ENCODE results near the gene SLC12A4.
A peak's percentile ranks its signal among the peaks of the same experiment; 100 is the strongest.
"Not testable (repeated sequence)": the region's sequence is repeated elsewhere in the genome, so short reads cannot be mapped to it uniquely, and the experiment has no call there.

Gene SLC12A4

GRCh38 chr16:67987460-67988160, 19.2 kb upstream of the SLC12A4 start:
- no peak for DNase-seq

DNA sequence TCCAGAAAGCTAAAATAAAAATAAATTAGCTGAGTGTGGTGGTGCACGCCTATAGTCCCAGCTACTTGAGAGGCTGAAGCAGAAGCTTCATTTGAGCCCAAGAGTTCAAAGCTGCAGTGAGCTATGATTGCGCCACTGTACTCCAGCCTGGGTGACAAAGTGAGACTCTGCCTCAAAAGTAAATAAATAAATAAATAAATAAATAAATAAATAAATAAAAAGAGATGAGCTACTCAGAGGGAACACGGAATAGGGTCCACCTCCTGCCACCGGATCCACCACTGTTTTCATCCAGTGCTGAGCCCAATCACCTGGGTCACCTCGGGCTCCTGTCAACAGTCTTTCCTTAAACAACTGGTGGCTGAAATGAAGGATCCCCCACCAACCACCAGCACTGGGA, 18.5 kb upstream of the SLC12A4 start:
- DNase-seq: no peak

DNA sequence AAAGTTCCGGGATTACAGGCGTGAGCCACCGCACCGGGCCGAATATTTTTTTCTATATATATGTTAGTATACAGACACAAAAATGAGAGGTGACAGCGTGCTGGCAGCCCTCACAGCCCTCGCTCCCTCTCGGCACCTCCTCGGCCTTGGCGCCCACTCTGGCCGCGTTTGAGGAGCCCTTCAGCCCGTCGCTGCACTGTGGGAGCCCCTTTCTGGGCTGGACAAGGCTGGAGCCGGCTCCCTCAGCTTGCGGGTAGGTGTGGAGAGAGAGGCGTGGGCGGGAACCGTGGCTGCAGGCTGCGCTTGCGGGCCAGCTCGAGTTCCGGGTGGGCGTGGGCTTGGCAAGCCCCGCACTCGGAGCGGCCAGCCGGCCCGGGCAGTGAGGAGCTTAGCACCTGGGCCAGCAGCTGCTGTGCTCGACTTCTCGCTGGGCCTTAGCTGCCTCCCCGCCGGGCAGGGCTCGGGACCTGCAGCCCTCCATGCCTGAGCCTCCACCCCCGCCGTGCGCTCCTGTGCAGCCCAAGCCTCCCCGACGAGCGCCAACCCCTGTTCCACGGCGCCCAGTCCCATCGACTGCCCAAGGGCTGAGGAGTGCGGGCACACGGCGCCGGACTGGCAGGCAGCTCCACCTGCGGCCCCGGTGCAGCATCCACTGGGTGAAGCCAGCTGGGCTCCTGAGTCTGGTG, 13.7 kb upstream of the SLC12A4 start:
- DNase-seq: no peak

DNA sequence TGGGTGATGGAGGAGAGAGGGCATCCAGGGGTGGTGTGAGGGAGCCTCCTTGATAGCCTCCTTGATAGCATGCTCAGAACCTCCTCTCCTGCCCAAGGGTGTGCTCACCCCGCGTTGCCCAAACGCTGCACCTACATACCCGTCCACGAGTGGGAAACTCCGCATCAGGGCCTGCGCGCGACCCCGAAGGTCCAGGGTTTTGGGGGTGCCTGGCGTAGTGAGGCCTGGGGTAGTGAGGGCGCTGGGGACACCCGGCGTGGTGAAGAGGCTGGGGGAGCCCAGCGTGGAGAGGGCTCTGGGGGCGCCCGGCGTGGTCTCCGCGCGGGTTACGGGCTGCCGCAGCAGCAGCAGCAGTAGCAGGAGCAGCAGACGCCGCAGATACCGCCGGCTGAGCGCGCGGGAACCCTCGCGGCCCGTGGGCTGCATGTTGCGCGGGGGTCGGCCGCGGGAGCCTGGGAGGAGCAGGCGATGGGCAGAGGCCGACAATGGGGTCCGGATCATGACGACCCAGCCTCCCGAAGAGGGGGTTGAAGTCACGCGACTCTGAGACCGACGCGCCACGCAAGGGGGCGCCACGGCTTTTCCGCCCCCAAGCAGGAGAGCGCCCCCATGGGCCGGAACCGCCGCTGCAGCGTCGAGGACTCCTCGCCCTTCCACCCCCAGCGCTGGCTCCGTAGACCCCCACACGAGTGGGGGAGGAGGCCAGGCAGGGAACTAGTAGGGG, 11.7 kb upstream of the SLC12A4 start, which contains the start of gene DPEP3:
TSS of gene DPEP3 (minus strand) at position 545 of the 724 bp plus-strand sequence. CDS start at position 426, 119 bp downstream.
- no peak for DNase-seq

GRCh38 chr16:67977469-67978227, 9.2 kb upstream of the SLC12A4 start:
- no peak for DNase-seq

- no peak for DNase-seq
Observed at GRCh38 chr16:67977005-67977404, 8.6 kb upstream of the SLC12A4 start.

GRCh38 chr16:67976205-67976604, 7.8 kb upstream of the SLC12A4 start:
- no peak for DNase-seq

- DNase-seq: no peak
Observed at GRCh38 chr16:67975321-67976105, 7.1 kb upstream of the SLC12A4 start.

DNA sequence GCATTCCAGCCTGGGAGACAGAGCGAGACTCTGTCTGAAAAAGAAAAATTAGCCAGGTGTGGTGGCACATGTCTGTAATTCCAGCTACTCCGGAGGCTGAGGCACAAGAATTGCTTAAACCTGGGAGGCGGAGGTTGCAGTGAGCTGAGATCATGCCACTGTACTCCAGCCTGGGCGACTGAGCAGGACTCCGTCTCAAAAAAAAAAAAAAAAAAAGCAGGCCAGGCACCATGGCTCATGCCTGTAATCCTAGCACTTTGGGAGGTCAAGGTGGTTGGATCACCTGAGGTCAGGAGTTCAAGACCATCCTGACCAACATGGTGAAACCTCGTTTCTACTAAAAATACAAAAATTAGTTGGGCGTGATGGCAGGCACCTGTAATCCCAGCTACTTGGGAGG, 3.8 kb upstream of the SLC12A4 start:
- DNase-seq: not testable (repeated sequence)

DNA sequence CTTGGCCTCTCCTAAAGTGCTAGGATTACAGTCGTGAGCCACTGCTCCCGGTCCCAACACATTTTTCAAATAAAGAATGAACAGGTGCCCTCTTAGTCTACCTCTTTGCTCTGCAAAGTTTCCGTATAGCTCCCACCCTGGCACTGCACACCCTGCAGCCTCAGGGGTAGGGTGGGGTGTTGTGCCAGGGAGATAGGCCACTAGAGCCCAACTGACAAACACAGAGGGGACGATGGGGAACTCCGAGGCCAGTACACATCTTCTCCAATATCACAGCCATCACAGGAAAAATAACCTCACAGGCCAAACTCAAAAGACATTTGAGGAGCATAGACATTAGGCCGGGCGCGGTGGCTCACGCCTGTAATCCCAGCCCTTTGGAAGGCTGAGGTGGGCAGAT, 2.7 kb upstream of the SLC12A4 start:
- no peak for DNase-seq

GRCh38 chr16:67969254-67970039, 1.0 kb upstream of the SLC12A4 start:
- peak; percentile 29 for DNase-seq

- DNase-seq: peak; percentile 6
Observed at GRCh38 chr16:67967958-67968399, 458 bp downstream of the SLC12A4 start.

GRCh38 chr16:67967183-67967957, 1.1 kb downstream of the SLC12A4 start:
- DNase-seq: peak; percentile 37

- DNase-seq: no peak
Observed at GRCh38 chr16:67966549-67967182, 1.8 kb downstream of the SLC12A4 start.

GRCh38 chr16:67965668-67966548, 2.5 kb downstream of the SLC12A4 start:
- DNase-seq: no peak

DNA sequence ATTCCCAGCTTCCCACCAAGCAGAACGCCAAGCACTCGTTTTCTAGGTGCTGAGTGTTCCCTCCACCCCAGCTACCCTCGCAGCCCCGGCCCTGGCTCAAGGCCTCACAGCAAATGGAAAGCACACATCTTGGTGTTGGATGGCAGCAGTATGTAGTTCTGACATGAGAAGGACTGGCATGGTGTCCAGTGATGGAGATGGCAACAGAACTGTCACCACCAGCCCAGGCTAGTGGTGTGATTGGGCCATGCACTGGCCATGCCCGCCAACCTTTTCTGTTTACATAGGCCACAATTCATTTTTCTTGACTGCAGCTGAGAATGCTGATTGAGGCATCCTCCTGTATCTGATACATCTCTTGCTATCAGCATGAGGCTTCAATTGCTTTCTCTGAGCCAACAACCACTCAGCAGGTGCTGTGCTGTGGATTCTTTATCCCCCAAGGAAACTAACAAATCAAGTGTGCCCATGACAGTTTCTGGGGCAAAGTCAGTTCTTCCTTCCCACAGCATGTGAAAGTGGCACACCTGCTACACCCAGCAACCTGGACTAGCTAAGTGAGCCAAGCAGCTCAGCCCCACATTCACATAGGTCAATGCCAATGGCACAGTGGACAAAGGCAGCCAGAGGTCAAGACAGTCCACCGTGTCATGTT, 3.8 kb downstream of the SLC12A4 start:
- DNase-seq: no peak

DNA sequence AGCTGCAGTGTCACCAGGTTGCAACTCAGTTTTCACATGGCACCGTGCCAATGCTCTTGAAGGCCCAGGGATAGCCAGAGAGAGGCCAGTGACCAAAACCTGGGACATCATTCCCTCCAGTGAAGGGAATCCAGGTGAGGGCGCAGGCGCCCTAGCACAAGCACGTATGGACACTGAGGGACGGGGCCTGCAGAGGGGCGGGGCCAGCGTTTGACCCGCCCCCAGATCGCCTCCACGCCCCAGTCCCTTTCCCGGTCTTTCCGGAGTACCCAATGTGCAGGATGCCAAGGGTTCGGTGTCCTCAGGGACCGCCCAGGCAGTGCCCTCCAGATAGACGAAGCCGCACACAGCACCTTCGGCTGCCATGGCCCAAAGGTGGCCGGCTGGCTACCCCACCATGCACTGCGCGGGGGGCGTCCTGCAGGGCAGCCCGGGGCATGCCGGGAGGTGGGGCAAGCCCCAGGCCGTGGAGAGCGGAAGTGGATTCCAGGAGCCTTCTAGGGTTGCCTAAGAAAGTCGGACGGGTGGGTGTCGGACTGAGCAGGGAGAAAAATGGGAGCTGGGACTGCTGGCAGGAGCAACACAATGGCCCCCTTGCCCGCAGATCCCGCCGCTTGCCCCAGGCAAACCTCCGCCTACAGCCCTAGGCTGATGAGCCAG, 4.6 kb downstream of the SLC12A4 start:
- no peak for DNase-seq

DNA sequence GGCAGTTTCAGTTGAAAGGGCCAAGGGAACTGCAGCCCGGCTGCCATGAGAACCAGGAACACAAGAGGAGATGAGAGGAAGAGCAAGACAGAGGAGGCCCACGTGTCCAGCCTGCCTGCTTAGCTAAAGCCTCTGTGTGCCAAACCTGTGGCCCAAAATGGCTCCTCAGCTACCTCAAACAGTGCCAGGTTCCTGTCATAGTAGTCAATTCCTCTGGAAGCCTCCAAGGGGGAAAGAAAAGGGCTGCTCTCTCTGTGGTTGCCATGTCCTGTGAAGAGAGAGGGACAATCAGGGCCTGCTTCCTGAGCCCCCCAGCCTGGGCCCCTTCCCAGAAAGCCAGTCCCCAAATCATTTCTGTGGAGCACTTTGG, 5.2 kb downstream of the SLC12A4 start:
- no peak for DNase-seq

Measured in CD4-positive, alpha-beta T cell treated with Interleukin-12 subunit alpha and Interleukin-12 subunit beta, for 1 hour (primary cell).